OCI-LY7 (cell line): ENCODE results near the gene CEP68. TPM values are rescaled to one million over a fixed set of nuclear protein-coding genes. Genes with fewer than 3 reads are reported as not detected.

Source experiments
- BruUV-seq: library from RNA; stranded (reverse); fragments of 400-500 nt; replicated peaks from 2 replicates; lab custom pipeline; 2021; lab: Mats Ljungman, UMichigan
- CTCF ChIA-PET: fragments of 300-600 bp; sonication (Branson Sonifier 250); formaldehyde crosslinking; loops from one replicate; lab custom pipeline; 2022; ENCODE audit warnings: antibody characterized with exemption; ENCODE audit not compliant: unreplicated experiment; lab: Charles Lee
- POLR2A ChIA-PET: fragments of 300-600 bp; sonication (Branson Sonifier 250); formaldehyde crosslinking; loops from one replicate; lab custom pipeline; 2022; ENCODE audit warnings: antibody characterized with exemption; lab: Charles Lee
- DNase-seq: peaks from one replicate; pipeline ENCODE4 v3.0.0-alpha.2; 2015; ENCODE audit warnings: low spot score
- H2AFZ ChIP-seq: fragments of 200-600 bp; sonication (generic), shearing (Covaris generic); 2 replicates; pipeline ENCODE4 v1.6.1; 2014; ENCODE audit warnings: mild to moderate bottlenecking, antibody characterized with exemption, low read length, moderate library complexity
- H3K27ac ChIP-seq: fragments of 200-600 bp; sonication (generic); 2 replicates; pipeline ENCODE4 v1.5.1; 2014; ENCODE audit warnings: mixed run types, low read depth, mild to moderate bottlenecking, moderate library complexity, low read length, inconsistent platforms; ENCODE audit not compliant: poor library complexity, severe bottlenecking
- H3K36me3 ChIP-seq: fragments of 200-600 bp; sonication (generic); 2 replicates; pipeline ENCODE4 v1.6.1; 2014; ENCODE audit warnings: mild to moderate bottlenecking, antibody characterized with exemption, low read length, moderate library complexity, mixed read lengths; ENCODE audit not compliant: insufficient read depth
- H3K4me1 ChIP-seq: fragments of 200-600 bp; sonication (generic); 2 replicates; pipeline ENCODE4 v1.5.1; 2014; ENCODE audit warnings: mild to moderate bottlenecking, low read length; ENCODE audit not compliant: insufficient read depth, poor library complexity, severe bottlenecking
- H3K4me2 ChIP-seq: fragments of 200-600 bp; sonication (generic); 2 replicates; pipeline ENCODE4 v1.6.1; 2014; ENCODE audit warnings: mild to moderate bottlenecking, low read length
- H3K4me3 ChIP-seq: fragments of 200-600 bp; sonication (generic); 2 replicates; pipeline ENCODE4 v1.5.1; 2014; ENCODE audit warnings: mild to moderate bottlenecking, low read depth, low read length; ENCODE audit not compliant: poor library complexity, severe bottlenecking
- H3K79me2 ChIP-seq: fragments of 200-600 bp; sonication (generic); 2 replicates; pipeline ENCODE4 v1.6.1; 2016; ENCODE audit warnings: low read depth, mild to moderate bottlenecking, low read length, moderate library complexity, mixed read lengths; ENCODE audit not compliant: insufficient read depth
- H3K9me2 ChIP-seq: fragments of 200-600 bp; sonication (generic); 2 replicates; pipeline ENCODE4 v1.6.1; 2016; ENCODE audit warnings: mild to moderate bottlenecking, low read length, mixed read lengths; ENCODE audit not compliant: insufficient read depth
- H3K9me3 ChIP-seq: fragments of 200-600 bp; sonication (generic); 2 replicates; pipeline ENCODE4 v1.6.1; 2014; ENCODE audit warnings: mild to moderate bottlenecking, mixed run types, low read length, mixed read lengths
- H4K20me1 ChIP-seq: fragments of 200-600 bp; sonication (generic); 2 replicates; pipeline ENCODE4 v1.6.1; 2014; ENCODE audit warnings: mild to moderate bottlenecking, antibody characterized with exemption, low read length, moderate library complexity, mixed read lengths; ENCODE audit not compliant: insufficient read depth
- CTCF ChIP-seq: fragments of 200-600 bp; sonication (generic); conservative IDR thresholded peaks from 2 replicates; pipeline ENCODE4 v1.5.1; 2014; ENCODE audit warnings: mild to moderate bottlenecking, antibody characterized with exemption, low read length, moderate library complexity, mixed read lengths
- EZH2phosphoT487 ChIP-seq: fragments of 200-600 bp; sonication (generic); IDR thresholded peaks from 2 replicates; pipeline ENCODE4 v1.6.1; 2018; ENCODE audit warnings: low read depth, borderline replicate concordance, mild to moderate bottlenecking, mixed run types, antibody characterized with exemption, low read length, moderate library complexity, mixed read lengths
- intact Hi-C: fragments of 100-400 bp; cut with micrococcal nuclease; formaldehyde crosslinking; loops from one replicate; pipeline ENCODE4 v1.10.0; 2022; ENCODE audit not compliant: unreplicated experiment
- total RNA-seq, 2 experiments: library from RNA; depleted of rRNA in 1 of 2; stranded (reverse); fragments of >200 nt in 1 of 2; shearing (Covaris generic) in 1 of 2; gene quantifications; 2 replicates each; pipeline ENCODE4 v1.2.3, GENCODE V29; 2014 to 2022

CEP68 gene
- total RNA-seq, 2 experiments from 2014 or later: 8.7 to 17.1 TPM

- Histone ChIP-seq H3K9me2 (no peaks in the 10 kb centered on the region), H3K79me2 (no peaks in the 10 kb centered on the region), H4K20me1 (no peaks in the 10 kb centered on the region), H3K4me1 (peaks cover 88% of the 10 kb centered on the region), H3K9me3 (no peaks in the 10 kb centered on the region), H3K36me3 (peaks cover 55% of the 10 kb centered on the region), H3K4me2 (no peak overlapping the region), H2AFZ (no peak overlapping the region), H3K27ac (no peak overlapping the region), H3K4me3 (no peak overlapping the region)
- intact Hi-C loops: loop anchor here (5.0 kb wide), 1 partner anchor 153 kb away; the partner anchor contains the start of gene ACTR2
- ChIA-PET POLR2A (interaction anchor here (0.7 to 1.1 kb wide), 5 partner anchors 9 to 155 kb away, joined by 3 to 4 read pairs (median 4); no protein-coding TSS in a partner anchor), CTCF (no interaction called here)
- BruUV-seq: no TSS peak
- no peak for TF ChIP-seq EZH2phosphoT487
- TF ChIP-seq CTCF: no peak
- DNase-seq: no peak
Observed at GRCh38 chr2:65073879-65074565, 17.8 kb downstream of the CEP68 start.

- no peaks in the 10 kb centered on the region for H3K79me2 ChIP-seq
- no peak overlapping the region for H3K4me2 ChIP-seq
- no peak overlapping the region for H3K4me3 ChIP-seq
- intact Hi-C loops: no loop called here
- TF ChIP-seq EZH2phosphoT487 (no peak), CTCF (no peak)
- no peak overlapping the region for H2AFZ ChIP-seq
- H4K20me1 ChIP-seq: no peaks in the 10 kb centered on the region
- ChIA-PET POLR2A (interaction anchor here (0.6 to 0.7 kb wide), 2 partner anchors 11 to 88 kb away, joined by 4 read pairs; no protein-coding TSS in a partner anchor), CTCF (no interaction called here)
- no TSS peak for BruUV-seq
- peaks cover 88% of the 10 kb centered on the region for H3K4me1 ChIP-seq
- no peaks in the 10 kb centered on the region for H3K9me2 ChIP-seq
- no peak for DNase-seq
- H3K27ac ChIP-seq: no peak overlapping the region
- H3K9me3 ChIP-seq: no peaks in the 10 kb centered on the region
- peaks cover 66% of the 10 kb centered on the region for H3K36me3 ChIP-seq
Observed at GRCh38 chr2:65075176-65075575, 19.0 kb downstream of the CEP68 start.
